OCI-LY7 (cell line): Measurements from ENCODE around the gene LTB.

Experiments used
- CTCF ChIP-seq: fragments of 200-600 bp; sonication (generic); conservative IDR thresholded peaks from 2 replicates; pipeline ENCODE4 v1.5.1; 2014; ENCODE audit warnings: mild to moderate bottlenecking, antibody characterized with exemption, low read length, moderate library complexity, mixed read lengths
- EZH2phosphoT487 ChIP-seq: fragments of 200-600 bp; sonication (generic); IDR thresholded peaks from 2 replicates; pipeline ENCODE4 v1.6.1; 2018; ENCODE audit warnings: low read depth, borderline replicate concordance, mild to moderate bottlenecking, mixed run types, antibody characterized with exemption, low read length, moderate library complexity, mixed read lengths

- TF ChIP-seq CTCF = no peak
- no peak for TF ChIP-seq EZH2phosphoT487
Observed at GRCh38 chr6:31609519-31610406, 27.5 kb upstream of the LTB start.
